Heart left ventricle (tissue), 16 donors: ENCODE data around the gene TANGO2. TPM values are rescaled to one million over a fixed set of nuclear protein-coding genes. Genes with fewer than 3 reads are reported as not detected.

Experiments
- ATAC-seq, 4 donors: fragments of 200-7000 bp; cut with Tn5 transposase; one replicate each; pipeline ENCODE4 v1.9.1; 2020 to 2022; ENCODE audit warnings: moderate library complexity in 4 of 4, mild to moderate bottlenecking in 3 of 4, moderate number of reproducible peaks in 1 of 4
- DNase-seq, 5 donors: peaks; one replicate each; pipeline ENCODE4 v3.0.0-alpha.2; 2020
- H3K27ac ChIP-seq, 12 donors: fragments of 200-600 bp; sonication (generic) in 4 of 12; one replicate each; pipeline versions ENCODE4 v1.5.0 to v1.8.0; 2016 to 2022; ENCODE audit warnings: mild to moderate bottlenecking in 2 of 12
- H3K27me3 ChIP-seq, 9 donors: fragments of 200-600 bp; sonication (generic) in 2 of 9; one replicate each; pipeline versions ENCODE4 v1.5.1 to v1.8.0; 2016 to 2022; ENCODE audit warnings: mild to moderate bottlenecking in 3 of 9
- H3K36me3 ChIP-seq, 9 donors: fragments of 200-600 bp; sonication (generic) in 2 of 9; one replicate each; pipeline versions ENCODE4 v1.5.0 to v1.8.0; 2018 to 2022; ENCODE audit warnings: mild to moderate bottlenecking in 2 of 9
- H3K4me1 ChIP-seq, 12 donors: fragments of 200-600 bp; sonication (generic) in 4 of 12; one replicate each; pipeline versions ENCODE4 v1.5.0 to v1.8.0; 2016 to 2022; ENCODE audit warnings: mild to moderate bottlenecking in 3 of 12
- H3K4me3 ChIP-seq, 12 donors: fragments of 200-600 bp; sonication (generic) in 4 of 12; one replicate each; pipeline versions ENCODE4 v1.5.0 to v1.8.0; 2017 to 2022; ENCODE audit warnings: mild to moderate bottlenecking in 9 of 12, moderate library complexity in 4 of 12
- H3K9me3 ChIP-seq, 12 donors: fragments of 200-600 bp; sonication (generic) in 4 of 12; one replicate each; pipeline versions ENCODE4 v1.5.0 to v1.8.0; 2016 to 2022; ENCODE audit warnings: mild to moderate bottlenecking in 1 of 12
- POLR2A ChIP-seq, 2 donors: fragments of 450-650 bp; IDR thresholded peaks; one replicate each; pipeline ENCODE4 v1.6.1; 2017; ENCODE audit warnings: antibody characterized with exemption in 2 of 2, mild to moderate bottlenecking in 2 of 2, moderate library complexity in 2 of 2
- WGBS, 4 donors: extraction: QIAGEN DNeasy Blood & Tissue Kit in 2 of 4; methylation state at CpG; one replicate each; pipeline versions ENCODE4 v1.1.5 to v1.1.7; 2013 to 2018; 5-methylcytosine and 5-hydroxymethylcytosine counted together
- intact Hi-C, 10 donors: fragments of 100-400 bp; cut with DNase I; formaldehyde crosslinking; loops; one replicate each; pipeline versions ENCODE4 v1.11.1 to v1.14.2; 2022
- polyA plus RNA-seq, 2 donors: library from polyadenylated mRNA; stranded (reverse); fragments of 200-250 nt; gene quantifications; one replicate each; pipeline ENCODE4 v1.2.3, GENCODE V29; 2013
- total RNA-seq, 9 donors: library from RNA; depleted of rRNA in 2 of 9; stranded (reverse); fragments of >200 nt in 2 of 9; fragmentation: NEBNext Ultra II Directional in 3 of 9; extraction: Animal tissue kit (Norgen Biotek cat#: 25700) in 3 of 9; gene quantifications; one replicate each; pipeline versions ENCODE4 v1.1.0 to v1.2.4, GENCODE V29; 2016 to 2023
- TF ChIP-seq, protein P1 (sequence below), 12 donors: fragments of 200-600 bp; sonication (generic) in 4 of 12; IDR thresholded peaks; one replicate each; pipeline versions ENCODE4 v1.5.0 to v1.8.0; 2018 to 2022; ENCODE audit warnings: antibody characterized with exemption in 12 of 12, mild to moderate bottlenecking in 5 of 12
- donor health status: ischemic (EF 13 %, LVEDD 7.1; RV severe dilation, severe dysfunction).
- donor health status: healthy with polysubstance abuse.
- donor health status: DM: no; HTN: yes; CAD: no.
- donor health status: DM: no; HTN: no; CAD: no.
- donor health status: ischemic (EF 25% LVEDD 6.9; RV normal size, moderate dysfunction).
- donor health status: ischemic (EF 25% LVEDD 5.7; RV mildly dilated, moderate dysfunction).
- donor health status: healthy.
- donor health status: DM: yes; HTN: yes; CAD: no.
- donor health status: ischemic (EF 35%, LVEDD 5.7; RV mildly dilated, moderate dysfunction).
- donor health status: nonischemic (EF 11% LVEDD 7.7; RV severe dilation, severe dysfunction).
- donor health status: DM: yes; HTN: yes; CAD: no.
- donor health status: PGD.
- donor health status: ischemic (EF 29% LVEDD 5.4; RV normal size, mild dysfunction).
- donor health status: nonischemic (EF 23%, LVEDD 6.1; RV moderate dilation, normal function).

TANGO2 gene
- total and polyA plus RNA-seq, 11 donors, result 51.3 to 341 (median 63.0) TPM

DNA sequence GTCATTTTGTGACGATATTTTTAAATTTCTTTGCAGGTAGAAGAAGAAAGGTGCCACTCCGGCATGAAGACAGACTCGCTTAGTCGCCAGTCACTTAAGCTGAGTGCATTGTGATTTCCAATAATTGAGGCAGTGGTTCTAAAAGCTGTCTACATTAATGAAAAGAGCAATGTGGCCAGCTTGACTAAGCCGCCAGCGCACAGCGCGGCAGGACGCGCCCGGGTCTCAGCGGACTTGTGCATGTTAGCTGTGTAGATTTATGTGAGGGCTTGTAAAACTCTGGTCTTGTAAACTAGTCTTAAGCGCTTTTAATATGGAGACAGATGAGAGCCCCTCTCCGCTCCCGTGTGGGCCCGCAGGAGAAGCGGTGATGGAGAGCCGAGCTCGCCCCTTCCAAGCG is 64.7 kb downstream of the TANGO2 start:
- Histone ChIP-seq H3K4me1 (peaks cover 3 to 51% (median 41%) of the 10 kb centered on the region in 12 donors), H3K27me3 (no peaks in the 10 kb centered on the region), H3K36me3 (peaks cover 7 to 55% (median 51%) of the 10 kb centered on the region in 9 donors), H3K27ac (no peak overlapping the region), H3K9me3 (no peaks in the 10 kb centered on the region), H3K4me3 (no peak overlapping the region)
- DNase-seq (peak in 1 of 5 donors; percentile 3), ATAC-seq (no peak)
- TF ChIP-seq, protein P1, sequence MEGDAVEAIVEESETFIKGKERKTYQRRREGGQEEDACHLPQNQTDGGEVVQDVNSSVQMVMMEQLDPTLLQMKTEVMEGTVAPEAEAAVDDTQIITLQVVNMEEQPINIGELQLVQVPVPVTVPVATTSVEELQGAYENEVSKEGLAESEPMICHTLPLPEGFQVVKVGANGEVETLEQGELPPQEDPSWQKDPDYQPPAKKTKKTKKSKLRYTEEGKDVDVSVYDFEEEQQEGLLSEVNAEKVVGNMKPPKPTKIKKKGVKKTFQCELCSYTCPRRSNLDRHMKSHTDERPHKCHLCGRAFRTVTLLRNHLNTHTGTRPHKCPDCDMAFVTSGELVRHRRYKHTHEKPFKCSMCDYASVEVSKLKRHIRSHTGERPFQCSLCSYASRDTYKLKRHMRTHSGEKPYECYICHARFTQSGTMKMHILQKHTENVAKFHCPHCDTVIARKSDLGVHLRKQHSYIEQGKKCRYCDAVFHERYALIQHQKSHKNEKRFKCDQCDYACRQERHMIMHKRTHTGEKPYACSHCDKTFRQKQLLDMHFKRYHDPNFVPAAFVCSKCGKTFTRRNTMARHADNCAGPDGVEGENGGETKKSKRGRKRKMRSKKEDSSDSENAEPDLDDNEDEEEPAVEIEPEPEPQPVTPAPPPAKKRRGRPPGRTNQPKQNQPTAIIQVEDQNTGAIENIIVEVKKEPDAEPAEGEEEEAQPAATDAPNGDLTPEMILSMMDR (IDR thresholded peaks at IDR 0.05), result no peak
- no peak for TF ChIP-seq POLR2A (IDR thresholded peaks at IDR 0.05)
- intact Hi-C loops, result loop anchor here in 2 of 10 donors (10.0 kb wide), 2 partner anchors 51 to 121 kb away; no protein-coding TSS in a partner anchor
- WGBS, 4 donors, result 90 to 97% (median 95%) methylated on average over 20 of the region's 20 CpGs

DNA sequence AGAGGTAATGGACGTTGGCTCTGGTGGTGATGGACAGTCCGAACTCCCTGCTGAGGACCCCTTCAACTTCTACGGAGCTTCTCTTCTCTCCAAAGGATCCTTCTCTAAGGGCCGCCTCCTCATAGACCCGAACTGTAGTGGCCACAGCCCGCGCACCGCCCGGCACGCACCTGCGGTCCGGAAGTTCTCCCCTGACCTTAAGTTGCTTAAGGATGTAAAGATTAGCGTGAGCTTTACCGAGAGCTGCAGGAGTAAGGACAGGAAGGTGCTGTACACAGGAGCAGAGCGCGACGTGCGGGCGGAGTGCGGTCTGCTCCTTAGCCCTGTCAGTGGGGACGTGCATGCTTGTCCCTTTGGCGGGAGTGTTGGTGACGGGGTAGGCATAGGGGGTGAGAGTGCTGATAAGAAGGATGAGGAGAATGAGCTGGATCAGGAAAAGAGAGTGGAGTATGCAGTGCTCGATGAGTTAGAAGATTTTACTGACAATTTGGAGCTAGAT is 65.2 kb downstream of the TANGO2 start:
- Histone ChIP-seq H3K9me3 (no peaks in the 10 kb centered on the region), H3K36me3 (peaks cover 7 to 60% (median 56%) of the 10 kb centered on the region in 9 donors), H3K27me3 (no peaks in the 10 kb centered on the region), H3K4me1 (peaks cover 3 to 46% (median 37%) of the 10 kb centered on the region in 12 donors), H3K4me3 (no peak overlapping the region), H3K27ac (no peak overlapping the region)
- TF ChIP-seq, protein P1 (IDR thresholded peaks at IDR 0.05), result no peak
- no peak for TF ChIP-seq POLR2A (IDR thresholded peaks at IDR 0.05)
- peak in 2 of 5 donors; percentile 8 to 16 for DNase-seq
- intact Hi-C loops, result loop anchor here in 2 of 10 donors (10.0 kb wide), 2 partner anchors 51 to 121 kb away; no protein-coding TSS in a partner anchor
- WGBS, 4 donors, result 91 to 92% (median 92%) methylated on average over 24 of the region's 24 CpGs
- no peak for ATAC-seq

DNA sequence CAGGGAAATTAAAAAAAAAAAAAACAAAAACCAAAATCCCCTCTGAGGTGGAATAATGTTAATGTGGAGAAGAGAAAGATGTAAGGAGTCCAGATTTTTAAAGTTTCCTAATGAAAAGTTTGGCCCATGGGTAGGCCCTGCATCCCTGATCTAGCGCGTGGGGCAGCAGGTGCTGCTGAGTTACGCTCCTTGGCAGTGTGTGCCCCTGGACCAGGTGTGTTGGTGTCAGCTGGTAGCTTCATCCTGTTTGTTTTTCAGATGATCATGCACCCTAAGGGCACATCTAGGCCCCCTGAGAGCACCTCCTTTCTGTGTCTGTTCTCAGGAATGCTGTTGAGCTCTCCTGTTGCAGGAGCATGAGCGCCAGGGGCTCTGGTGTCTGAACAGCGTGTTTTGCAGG is 65.9 kb downstream of the TANGO2 start:
- TF ChIP-seq POLR2A (IDR thresholded peaks at IDR 0.05), result no peak
- TF ChIP-seq, protein P1 (IDR thresholded peaks at IDR 0.05), result no peak
- Histone ChIP-seq H3K4me1 (peaks cover 3 to 40% (median 31%) of the 10 kb centered on the region in 12 donors), H3K9me3 (no peaks in the 10 kb centered on the region), H3K36me3 (peaks cover 7 to 66% (median 62%) of the 10 kb centered on the region in 9 donors), H3K27me3 (no peaks in the 10 kb centered on the region), H3K27ac (no peak overlapping the region), H3K4me3 (no peak overlapping the region)
- ATAC-seq, result no peak
- intact Hi-C loops, result loop anchor here in 2 of 10 donors (10.0 kb wide), 2 partner anchors 52 to 122 kb away; no protein-coding TSS in a partner anchor
- DNase-seq, result peak in 1 of 5 donors; percentile 1
- 88 to 98% (median 96%) methylated on average over 5 of the region's 5 CpGs for WGBS, 4 donors

DNA sequence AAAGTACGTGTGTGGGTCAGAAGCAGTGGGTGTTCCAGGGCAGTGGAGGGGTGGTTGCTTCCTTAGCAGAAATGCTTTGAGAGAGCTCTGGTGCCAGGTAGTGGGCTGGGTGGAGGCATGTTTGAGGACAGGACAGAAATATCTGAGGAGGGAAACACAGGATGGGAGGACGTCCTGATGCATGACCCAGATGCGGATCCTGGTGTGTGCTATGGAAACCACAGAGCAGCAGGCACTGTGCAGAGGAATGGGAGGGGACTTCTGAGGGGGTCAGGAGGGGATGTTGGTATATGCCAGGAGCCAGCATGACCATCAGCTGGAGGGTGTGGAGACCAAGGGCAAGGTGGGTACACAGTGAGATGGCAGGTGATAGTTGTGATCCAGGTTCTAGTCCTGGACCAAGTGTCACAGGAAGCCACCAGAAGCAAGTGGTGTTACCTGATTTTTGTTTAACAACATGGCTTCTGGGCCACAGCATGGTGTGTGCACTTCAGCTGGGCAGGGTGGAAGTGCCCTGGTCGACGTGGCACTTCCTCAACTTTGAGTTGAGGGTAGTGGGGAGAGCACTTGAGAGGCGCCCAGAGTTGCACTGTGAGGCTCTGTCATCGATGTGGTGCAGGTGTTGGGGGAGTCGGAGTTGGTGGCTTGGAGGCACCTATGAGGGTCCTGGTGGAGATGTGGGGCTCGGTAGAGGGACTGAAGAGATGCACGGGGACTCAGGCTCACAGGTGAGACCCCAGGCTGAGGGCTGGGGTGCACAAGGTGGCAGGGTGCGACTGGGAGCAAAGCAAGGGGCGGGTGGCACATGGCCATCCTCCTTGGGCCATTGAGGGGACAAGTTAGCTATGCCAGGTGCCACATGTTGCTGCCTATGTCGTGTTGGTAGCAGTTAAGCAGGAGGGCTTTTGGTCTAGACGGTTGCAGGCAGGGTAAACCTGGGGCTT is 66.7 kb downstream of the TANGO2 start:
- TF ChIP-seq, protein P1 (IDR thresholded peaks at IDR 0.05), result no peak
- no peak for TF ChIP-seq POLR2A (IDR thresholded peaks at IDR 0.05)
- no peaks in the 10 kb centered on the region for H3K27me3 ChIP-seq
- H3K4me3 ChIP-seq, result no peak overlapping the region
- no peak overlapping the region for H3K27ac ChIP-seq
- 85 to 91% (median 88%) methylated on average over 14 of the region's 14 CpGs for WGBS, 4 donors
- peak in 2 of 5 donors; percentile 6 to 15 for DNase-seq
- peaks cover 7 to 75% (median 71%) of the 10 kb centered on the region in 9 donors for H3K36me3 ChIP-seq
- intact Hi-C loops, result loop anchor here in 2 of 10 donors (10.0 kb wide), 2 partner anchors 53 to 123 kb away; no protein-coding TSS in a partner anchor
- peaks cover 3 to 31% (median 24%) of the 10 kb centered on the region in 12 donors for H3K4me1 ChIP-seq
- ATAC-seq, result no peak
- H3K9me3 ChIP-seq, result no peaks in the 10 kb centered on the region
